K562 (cell line): ENCODE results near the gene NMUR1. TPM values are rescaled to one million over a fixed set of nuclear protein-coding genes. Genes with fewer than 3 reads are reported as not detected.

Experiments used
- ATAC-seq: fragments of 200-7000 bp; cut with Tn5 transposase; 3 replicates; pipeline ENCODE4 v1.9.1; 2020; ENCODE audit warnings: moderate library complexity
- BruUV-seq: library from RNA; stranded (reverse); fragments of 400-500 nt; replicated peaks from 2 replicates; lab custom pipeline; 2021; lab: Mats Ljungman, UMichigan
- CTCF ChIA-PET: fragments of 300-600 bp; formaldehyde crosslinking; extraction: SDS; loops from one replicate; lab custom pipeline; 2021; ENCODE audit warnings: low intra/inter-chr PET ratio; lab: Yijun Ruan, JAX
- POLR2A ChIA-PET: fragments of 300-600, 350-650 bp; sonication (Branson Sonifier 250); formaldehyde crosslinking; extraction: SDS; loops from one replicate; lab custom pipeline; 2021; ENCODE audit warnings: antibody characterized with exemption, inconsistent platforms; lab: Yijun Ruan, JAX
- DNase-seq, 4 experiments: peaks; one replicate each; pipeline versions ENCODE4 v3.0.0 to v3.0.0-alpha.2; 2011 to 2018; ENCODE audit warnings: low spot score in 3 of 4, mixed read lengths in 3 of 4; ENCODE audit errors: extremely low read depth in 1 of 4
- FAIRE-seq: peaks from 2 replicates; lab custom pipeline; 2011; peaks lifted over from hg19 to GRCh38; lab: Jason Lieb, UNC
- H2AFZ ChIP-seq: 2 replicates; pipeline ENCODE4 v1.6.0; 2011; ENCODE audit warnings: low read depth, low read length, control low read depth, inconsistent platforms
- H3K27ac ChIP-seq: fragments of 200-600 bp; 3 replicates; pipeline ENCODE4 v1.8.0; 2011; ENCODE audit warnings: low read depth, mild to moderate bottlenecking, control low read depth, inconsistent platforms, low read length, moderate library complexity, mixed read lengths; ENCODE audit errors: extremely low read depth
- H3K27me3 ChIP-seq, 2 experiments: fragments of 300-600 bp in 1 of 2; 2 replicates in 1 of 2; 3 replicates in 1 of 2; pipeline versions ENCODE4 v1.6.0 to v1.8.0; 2011; ENCODE audit warnings: inconsistent platforms in 2 of 2, low read length in 2 of 2, mild to moderate bottlenecking in 1 of 2, mixed read lengths in 1 of 2, moderate library complexity in 1 of 2; ENCODE audit not compliant: control insufficient read depth in 2 of 2, insufficient read depth in 2 of 2
- H3K36me3 ChIP-seq: fragments of 300-600 bp; 3 replicates; pipeline ENCODE4 v1.8.0; 2011; ENCODE audit warnings: mild to moderate bottlenecking, low read length, inconsistent platforms; ENCODE audit not compliant: control insufficient read depth, insufficient read depth
- H3K4me1 ChIP-seq, 2 experiments: fragments of 200-600 bp in 1 of 2; replicated peaks in 1 of 2; 2 replicates in 1 of 2; 3 replicates in 1 of 2; pipeline versions ENCODE4 v1.5.1 to v1.8.0; 2011; ENCODE audit warnings: inconsistent platforms in 2 of 2, low read length in 2 of 2, mild to moderate bottlenecking in 1 of 2, mixed read lengths in 1 of 2, moderate library complexity in 1 of 2; ENCODE audit not compliant: control insufficient read depth in 2 of 2, insufficient read depth in 2 of 2
- H3K4me2 ChIP-seq: 2 replicates; pipeline ENCODE4 v1.6.1; 2011; ENCODE audit warnings: low read length, control low read depth, inconsistent platforms, mixed read lengths; ENCODE audit not compliant: insufficient read depth
- H3K4me3 ChIP-seq: fragments of 200-600 bp; sonication (generic), shearing (Covaris generic); 2 replicates; pipeline ENCODE4 v1.5.1; 2016; ENCODE audit warnings: control low read depth, inconsistent platforms
- H3K79me2 ChIP-seq: fragments of 200-600 bp; 3 replicates; pipeline ENCODE4 v1.8.0; 2011; ENCODE audit warnings: low read length, inconsistent platforms; ENCODE audit not compliant: control insufficient read depth, insufficient read depth
- H3K9ac ChIP-seq, 2 experiments: 2 replicates each; pipeline versions ENCODE4 v1.6.0 to v1.6.1; 2011; ENCODE audit warnings: low read depth in 2 of 2, low read length in 2 of 2, control low read depth in 1 of 2, inconsistent platforms in 1 of 2, mild to moderate bottlenecking in 1 of 2, mixed read lengths in 1 of 2; ENCODE audit not compliant: insufficient read depth in 1 of 2
- H3K9me1 ChIP-seq: one replicate; pipeline ENCODE4 v1.6.0; 2011; ENCODE audit warnings: inconsistent platforms, mild to moderate bottlenecking, low read length, moderate library complexity; ENCODE audit not compliant: control insufficient read depth, insufficient read depth
- H3K9me3 ChIP-seq: replicated peaks from 2 replicates; pipeline ENCODE4 v1.5.1; 2011; ENCODE audit warnings: low read depth, low read length, inconsistent platforms; ENCODE audit not compliant: control insufficient read depth, insufficient read depth
- H4K20me1 ChIP-seq: replicated peaks from 2 replicates; pipeline ENCODE4 v1.6.1; 2011; ENCODE audit warnings: low read length, inconsistent platforms, mixed read lengths; ENCODE audit not compliant: control insufficient read depth, insufficient read depth
- ELF4 ChIP-seq: fragments of 450-650 bp; formaldehyde crosslinking; IDR thresholded peaks from 2 replicates; pipeline ENCODE4 v1.4.0; 2022; ENCODE audit warnings: missing genetic modification characterization
- HIVEP1 ChIP-seq: fragments of 250-450 bp; sonication (Bioruptor Pico); IDR thresholded peaks from 2 replicates; pipeline ENCODE4 v1.4.0; 2020; ENCODE audit warnings: mild to moderate bottlenecking
- HNRNPH1 ChIP-seq: fragments of 200-400 bp; formaldehyde crosslinking; optimal IDR thresholded peaks from 2 replicates; pipeline ENCODE3; 2017; ENCODE audit warnings: low read depth, mild to moderate bottlenecking, low read length, moderate library complexity
- RNF2 ChIP-seq: sonication (generic); IDR thresholded peaks from 2 replicates; pipeline ENCODE4 v1.6.1; 2016
- SMARCC2 ChIP-seq: fragments of 450-650 bp; IDR thresholded peaks from 2 replicates; pipeline ENCODE4 v1.6.1; 2017; ENCODE audit warnings: antibody characterized with exemption, moderate library complexity, mild to moderate bottlenecking, low read depth
- SNIP1 ChIP-seq: fragments of 450-650 bp; IDR thresholded peaks from 2 replicates; pipeline ENCODE4 v1.7.1; 2017; ENCODE audit warnings: low read depth, mild to moderate bottlenecking
- TAF9B ChIP-seq: fragments of 450-650 bp; IDR thresholded peaks from 2 replicates; pipeline ENCODE4 v1.6.1; 2018; ENCODE audit warnings: mild to moderate bottlenecking; ENCODE audit not compliant: partially characterized antibody
- TEAD4 ChIP-seq, 2 experiments: sonication (generic) in 1 of 2; formaldehyde crosslinking in 1 of 2; IDR thresholded peaks; 2 replicates each; pipeline versions ENCODE4 v1.6.1 to v1.8.0; 2012 to 2022; ENCODE audit warnings: borderline replicate concordance in 1 of 2, inconsistent platforms in 1 of 2, low read length in 1 of 2, mild to moderate bottlenecking in 1 of 2, missing genetic modification reagents in 1 of 2
- YBX1 ChIP-seq: fragments of 450-650 bp; IDR thresholded peaks from 2 replicates; pipeline ENCODE4 v1.7.1; 2016; ENCODE audit warnings: mild to moderate bottlenecking
- ZFP30 ChIP-seq: fragments of 250-450 bp; sonication (Bioruptor Pico); IDR thresholded peaks from 2 replicates; pipeline ENCODE4 v1.8.0; 2022; ENCODE audit warnings: moderate library complexity, mild to moderate bottlenecking, inconsistent platforms, borderline replicate concordance
- ZNF639 ChIP-seq, 2 experiments: fragments of 200-800 bp in 1 of 2; sonication (Bioruptor generic) in 1 of 2; sonication (generic) in 1 of 2; formaldehyde crosslinking in 1 of 2; IDR thresholded peaks in 1 of 2; conservative IDR thresholded peaks in 1 of 2; 2 replicates each; pipeline versions ENCODE4 v1.5.0 to v1.6.1; 2016 to 2020; ENCODE audit warnings: missing compliant biosample characterization in 1 of 2, missing genetic modification characterization in 1 of 2, missing genetic modification reagents in 1 of 2
- ZNF830 ChIP-seq: fragments of 250-450 bp; sonication (Bioruptor Pico); IDR thresholded peaks from 2 replicates; pipeline ENCODE4 v1.5.0; 2021; ENCODE audit warnings: mild to moderate bottlenecking
- WGBS: fragments of 100-300 bp; shearing (Covaris generic); methylation state at CpG from one replicate; pipeline ENCODE4 v1.1.6; 2016; ENCODE audit warnings: low coverage, mixed read lengths; ENCODE audit not compliant: insufficient coverage; ENCODE audit errors: missing lambda C conversion rate; 5-methylcytosine and 5-hydroxymethylcytosine counted together
- in situ Hi-C: fragments of 300-500 bp; cut with MboI; formaldehyde crosslinking; loops from 4 replicates; pipeline ENCODE4 v1.15.0; 2018; ENCODE audit warnings: inconsistent platforms, mixed read lengths
- intact Hi-C: fragments of 100-400 bp; cut with micrococcal nuclease; formaldehyde crosslinking; loops from 2 replicates; pipeline ENCODE4 v1.14.2; 2022
- polyA plus RNA-seq, 8 experiments: library from polyadenylated mRNA; depleted of rRNA in 4 of 8; stranded (reverse) in 5 of 8; unstranded in 3 of 8; fragments of >200 nt; fragmentation: Nextera tagmentation in 2 of 8; fragmentation: Illumina TruSeq in 1 of 8; extraction: Ambion mirVana in 2 of 8; extraction: Trizol in 1 of 8; gene quantifications; 2 replicates each; pipeline versions ENCODE4 v1.2.1 to v1.2.3, GENCODE V29; 2011 to 2014; ENCODE audit warnings: inconsistent platforms in 1 of 8, missing spikeins in 1 of 8
- total RNA-seq, 7 experiments: library from RNA; depleted of rRNA in 6 of 7; stranded (reverse); fragments of >200 nt in 6 of 7; fragmentation: Illumina TruSeq in 2 of 7; extraction: Trizol in 2 of 7; gene quantifications; 2 replicates each; pipeline versions ENCODE4 v1.2.1 to v1.2.3, GENCODE V29; 2011 to 2021; ENCODE audit warnings: low replicate concordance in 1 of 7

Gene NMUR1
- total and polyA plus RNA-seq, 9 of the 15 experiments (the other 6 are each of a cell fraction or from before 2014, with no cell fraction given) = 0.01 to 0.27 (median 0.15) TPM

GRCh38 chr2:231539991-231540390 lies 9.7 kb upstream of the NMUR1 start (continued):
- TF ChIP-seq ZNF639 (CRISPR knock-in tag; conservative IDR thresholded peaks at IDR 0.05 in 1 of 2, IDR thresholded peaks at IDR 0.05 in 1 of 2) = no peak
- no peak for TF ChIP-seq ELF4
- TF ChIP-seq RNF2 = no peak
- TF ChIP-seq ZFP30 (CRISPR knock-in tag) = no peak
- no peak for TF ChIP-seq HIVEP1 (CRISPR knock-in tag)
- no peak for TF ChIP-seq TAF9B
- TF ChIP-seq ZNF830 = no peak

DNA sequence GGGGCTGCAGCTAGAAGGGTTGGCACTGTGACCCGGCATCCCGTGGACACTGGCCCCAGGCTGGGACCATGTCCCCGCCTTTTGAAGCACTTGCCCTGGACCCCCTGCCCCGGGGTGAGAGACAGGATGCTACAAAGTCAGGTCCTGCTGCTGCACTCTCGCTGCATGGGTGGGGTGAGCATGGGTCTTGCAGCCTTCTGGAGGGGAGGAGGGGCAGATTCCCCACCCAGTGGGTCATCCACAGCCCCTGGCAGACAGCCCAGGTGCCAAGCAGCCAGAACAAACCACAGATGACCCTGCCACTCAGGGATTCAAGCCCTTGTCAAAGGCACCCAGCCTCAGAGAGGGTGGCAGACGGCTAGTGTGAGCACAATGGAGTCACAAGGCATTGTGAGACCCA lies 5.7 kb upstream of the NMUR1 start:
- no peaks in the 10 kb centered on the region for H3K79me2 ChIP-seq
- FAIRE-seq (no peak), DNase-seq (no peak), ATAC-seq (no peak)
- no peak overlapping the region for H3K4me2 ChIP-seq
- ChIA-PET POLR2A (no interaction called here), CTCF (no interaction called here)
- no peaks in the 10 kb centered on the region for H3K36me3 ChIP-seq
- BruUV-seq = no TSS peak
- no peaks in the 10 kb centered on the region for H3K4me1 ChIP-seq
- intact Hi-C loops = no loop called here
- in situ Hi-C loops = no loop called here
- H3K27ac ChIP-seq = no peak overlapping the region
- H3K4me3 ChIP-seq = no peak overlapping the region
- H3K9me3 ChIP-seq = no peaks in the 10 kb centered on the region
- no peak for TF ChIP-seq TEAD4 (IDR thresholded peaks at IDR 0.05; ENCODE audit: low read length)
- TF ChIP-seq TEAD4 (CRISPR knock-in tag; IDR thresholded peaks at IDR 0.05; ENCODE audit: borderline replicate concordance) = no peak
- TF ChIP-seq SMARCC2 = no peak
- no peak for TF ChIP-seq HNRNPH1
- no peak for TF ChIP-seq YBX1
- TF ChIP-seq SNIP1 = no peak
- H3K27me3 ChIP-seq = peaks cover 0 to 16% of the 10 kb centered on the region in 2 experiments; a peak in 3 of 5 replicates
- H3K9me1 ChIP-seq = no peaks in the 10 kb centered on the region
- peak overlapping the region in 1 of 2 experiments; percentile 52; a peak in 1 of 4 replicates for H3K9ac ChIP-seq
- no peak overlapping the region for H2AFZ ChIP-seq
- H4K20me1 ChIP-seq = no peaks in the 10 kb centered on the region
- WGBS = 0% methylated on average over 2 of the region's 6 CpGs
